Adrenal gland (tissue), 5 donors: ENCODE measurements around the gene CFAP77.

Experiments used
- POLR2A ChIP-seq, 2 donors: fragments of 450-650 bp; IDR thresholded peaks; one replicate each; pipeline ENCODE4 v1.6.1; 2017; ENCODE audit warnings: antibody characterized with exemption in 2 of 2, mild to moderate bottlenecking in 2 of 2, moderate library complexity in 1 of 2
- TF ChIP-seq, protein P1 (sequence below), 6 experiments: fragments of 450-650 bp in 4 of 6; fragments of 200-600 bp in 2 of 6; sonication (generic) in 1 of 6; IDR thresholded peaks; 1 replicate in 5 of 6; 2 replicates in 1 of 6; pipeline versions ENCODE4 v1.5.1 to v1.8.0; 2016 to 2021; ENCODE audit warnings: antibody characterized with exemption in 6 of 6, mild to moderate bottlenecking in 2 of 6, moderate library complexity in 1 of 6
- donor health status: DM: no; HTN: no; CAD: no.

DNA sequence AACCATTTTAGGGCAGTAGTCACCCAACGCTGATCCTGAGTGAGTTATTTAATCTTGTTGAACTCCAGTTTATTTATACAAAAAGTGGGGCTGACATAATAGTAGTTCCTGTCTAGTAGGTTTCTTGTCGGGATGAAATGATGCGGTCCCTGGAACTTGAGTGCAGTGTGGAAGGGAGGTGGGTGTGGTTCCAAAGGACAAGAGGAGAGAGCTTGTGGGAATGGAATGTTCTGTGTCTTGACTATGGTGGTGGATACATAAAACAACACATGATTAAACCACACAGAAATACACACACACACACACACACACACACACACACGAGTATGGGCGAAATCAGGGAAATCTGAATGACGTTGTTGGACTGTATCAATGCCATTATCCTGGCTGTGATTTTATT, 106.3 kb downstream of the CFAP77 start:
- TF ChIP-seq, protein P1, sequence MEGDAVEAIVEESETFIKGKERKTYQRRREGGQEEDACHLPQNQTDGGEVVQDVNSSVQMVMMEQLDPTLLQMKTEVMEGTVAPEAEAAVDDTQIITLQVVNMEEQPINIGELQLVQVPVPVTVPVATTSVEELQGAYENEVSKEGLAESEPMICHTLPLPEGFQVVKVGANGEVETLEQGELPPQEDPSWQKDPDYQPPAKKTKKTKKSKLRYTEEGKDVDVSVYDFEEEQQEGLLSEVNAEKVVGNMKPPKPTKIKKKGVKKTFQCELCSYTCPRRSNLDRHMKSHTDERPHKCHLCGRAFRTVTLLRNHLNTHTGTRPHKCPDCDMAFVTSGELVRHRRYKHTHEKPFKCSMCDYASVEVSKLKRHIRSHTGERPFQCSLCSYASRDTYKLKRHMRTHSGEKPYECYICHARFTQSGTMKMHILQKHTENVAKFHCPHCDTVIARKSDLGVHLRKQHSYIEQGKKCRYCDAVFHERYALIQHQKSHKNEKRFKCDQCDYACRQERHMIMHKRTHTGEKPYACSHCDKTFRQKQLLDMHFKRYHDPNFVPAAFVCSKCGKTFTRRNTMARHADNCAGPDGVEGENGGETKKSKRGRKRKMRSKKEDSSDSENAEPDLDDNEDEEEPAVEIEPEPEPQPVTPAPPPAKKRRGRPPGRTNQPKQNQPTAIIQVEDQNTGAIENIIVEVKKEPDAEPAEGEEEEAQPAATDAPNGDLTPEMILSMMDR (IDR thresholded peaks at IDR 0.05), result no peak
- no peak for TF ChIP-seq POLR2A (IDR thresholded peaks at IDR 0.05)
